ENCODE measurements around the gene DNAJB8.

The DNAJB8 gene

DNA sequence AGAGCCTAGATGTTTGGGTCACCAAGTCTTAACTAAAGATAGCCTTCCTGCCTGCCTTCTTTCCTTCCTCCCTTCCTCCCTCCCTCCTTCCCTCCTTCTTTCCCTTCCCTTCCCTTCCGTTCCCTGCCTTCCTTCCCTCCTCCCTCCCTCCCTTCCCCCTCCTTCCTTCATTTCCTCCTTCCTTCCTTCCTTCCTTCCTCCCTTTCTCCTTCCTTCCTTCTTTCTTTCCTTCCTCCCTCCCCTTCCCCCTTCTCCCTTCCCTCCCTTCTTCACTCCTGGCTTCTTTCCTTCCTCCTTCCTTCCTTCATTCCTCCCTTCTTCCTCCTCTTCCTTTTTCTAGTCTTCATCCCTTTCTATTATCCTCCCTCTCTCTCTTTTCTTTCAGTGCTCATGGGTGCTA is 2.0 kb downstream of the DNAJB8 start:
- no peak for DNase-seq (ENCODE audit: low read depth in 2 of 2)

DNA sequence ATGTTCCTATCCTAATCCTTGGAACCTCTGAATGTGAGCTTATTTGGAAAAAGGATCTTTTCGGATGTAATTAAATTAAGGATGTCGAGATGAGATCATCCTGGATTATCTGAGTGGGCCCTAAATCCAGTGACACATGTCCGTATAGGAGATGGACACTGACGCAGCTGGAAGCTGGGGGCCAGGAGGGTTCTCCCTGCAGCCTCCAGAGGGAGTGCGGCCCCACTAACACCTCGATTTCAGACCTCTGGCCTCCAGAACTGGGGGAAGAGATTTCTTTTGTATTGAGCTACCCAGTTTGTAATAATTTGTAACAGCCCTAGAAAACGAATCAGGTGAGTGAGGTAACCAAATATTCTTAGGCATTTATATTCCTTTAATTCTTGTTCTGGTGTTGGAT is 2.5 kb downstream of the DNAJB8 start:
- no peak for DNase-seq (ENCODE audit: low read depth in 2 of 2)

- no peak for DNase-seq (ENCODE audit: low read depth in 2 of 2)
These were observed 2.9 kb downstream of the DNAJB8 start for GRCh38 chr3:128463771-128464170.

- DNase-seq (ENCODE audit: low read depth in 2 of 2), result no peak
These were observed 3.3 kb downstream of the DNAJB8 start for GRCh38 chr3:128463354-128463753.

DNA sequence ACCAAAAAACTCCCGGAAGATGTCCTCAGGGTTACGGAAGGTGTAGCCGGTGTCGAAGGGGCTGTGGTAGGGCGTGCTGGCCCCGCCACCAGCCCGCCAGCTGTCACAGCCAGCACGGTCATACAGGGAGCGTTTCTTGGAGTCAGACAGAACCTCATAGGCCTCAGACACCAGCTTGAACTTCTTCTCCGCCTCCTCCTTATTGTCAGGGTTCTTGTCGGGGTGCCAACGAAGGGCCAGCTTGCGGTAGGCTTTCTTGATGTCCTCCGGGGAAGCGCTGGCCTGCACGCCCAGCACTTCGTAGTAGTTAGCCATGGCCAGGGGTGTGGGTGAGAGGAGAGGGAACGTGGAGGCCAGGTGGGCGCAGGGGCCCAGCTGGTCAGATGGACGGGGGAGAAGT is 3.8 kb downstream of the DNAJB8 start:
- DNase-seq (ENCODE audit: low read depth in 2 of 2), result no peak

DNA sequence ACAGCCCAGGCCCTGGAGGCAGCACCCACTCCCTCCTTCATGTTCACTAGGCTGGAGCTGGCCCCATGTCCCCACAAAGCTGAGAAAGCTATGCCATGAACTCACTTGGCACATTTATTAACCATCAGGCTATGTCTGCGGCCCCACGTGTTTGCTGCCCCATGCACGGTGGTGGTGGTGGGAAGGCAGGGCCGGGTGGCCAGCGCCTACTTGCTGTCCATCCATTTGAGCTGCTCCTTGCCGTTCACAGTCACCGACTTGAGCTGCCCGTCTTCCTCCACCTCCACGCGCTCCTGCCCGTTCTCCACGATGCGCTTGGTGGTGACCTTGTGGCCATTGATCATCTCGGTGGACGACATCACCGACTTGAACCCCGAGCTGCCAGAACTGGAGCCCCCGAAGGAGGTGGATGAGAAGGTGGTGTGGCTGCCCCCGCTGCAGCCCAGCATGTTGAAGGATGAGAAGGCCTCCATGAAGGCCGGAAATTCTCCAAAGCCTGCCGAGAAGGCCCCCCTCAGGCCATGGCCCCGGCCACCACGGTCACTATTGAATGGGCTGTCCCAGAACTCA is 4.3 kb downstream of the DNAJB8 start:
- DNase-seq (ENCODE audit: low read depth in 2 of 2), result no peak

DNA sequence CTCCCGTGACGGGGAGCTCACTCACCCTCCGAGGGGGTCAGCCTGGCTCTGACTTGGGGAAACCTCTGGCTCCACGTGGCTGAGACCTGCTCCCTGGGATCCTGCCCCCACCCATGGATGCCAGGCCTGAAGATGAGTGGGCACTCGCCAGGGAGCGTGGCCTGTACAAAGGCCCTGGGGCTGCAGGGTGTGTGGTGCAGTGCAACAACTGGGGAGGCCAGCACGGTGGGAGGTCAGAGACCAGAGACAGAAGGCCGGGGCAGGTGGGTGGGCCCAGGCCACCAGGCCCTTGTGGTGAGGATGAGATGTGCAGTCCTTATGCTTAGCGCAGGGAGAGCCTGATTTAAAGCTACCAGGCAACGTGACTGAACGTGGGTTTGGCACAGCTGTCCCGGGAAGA is 5.0 kb downstream of the DNAJB8 start:
- no peak for DNase-seq (ENCODE audit: low read depth in 2 of 2)

DNA sequence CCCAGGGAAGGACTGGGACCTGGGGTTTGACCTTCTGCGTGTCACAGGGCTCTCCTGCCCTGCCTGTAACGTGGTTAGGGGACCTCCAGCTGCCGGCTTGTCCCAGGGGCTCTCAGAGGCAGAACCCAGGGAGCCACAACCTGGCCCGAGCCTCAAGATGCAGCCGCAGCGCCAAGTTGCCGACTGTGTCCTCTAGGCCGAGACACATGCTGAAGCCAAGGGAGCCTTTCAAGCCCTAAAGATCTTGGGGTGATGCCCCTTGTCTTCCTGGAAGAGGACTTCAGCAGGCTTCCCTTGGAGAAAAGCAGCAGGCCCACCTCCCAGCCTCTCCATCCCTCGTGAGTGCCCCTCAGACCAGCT is 7.2 kb downstream of the DNAJB8 start:
- no peak for DNase-seq (ENCODE audit: low read depth in 2 of 2)

- no peak for DNase-seq (ENCODE audit: low read depth in 2 of 2)
These were observed 7.8 kb downstream of the DNAJB8 start for GRCh38 chr3:128458746-128459460.

DNA sequence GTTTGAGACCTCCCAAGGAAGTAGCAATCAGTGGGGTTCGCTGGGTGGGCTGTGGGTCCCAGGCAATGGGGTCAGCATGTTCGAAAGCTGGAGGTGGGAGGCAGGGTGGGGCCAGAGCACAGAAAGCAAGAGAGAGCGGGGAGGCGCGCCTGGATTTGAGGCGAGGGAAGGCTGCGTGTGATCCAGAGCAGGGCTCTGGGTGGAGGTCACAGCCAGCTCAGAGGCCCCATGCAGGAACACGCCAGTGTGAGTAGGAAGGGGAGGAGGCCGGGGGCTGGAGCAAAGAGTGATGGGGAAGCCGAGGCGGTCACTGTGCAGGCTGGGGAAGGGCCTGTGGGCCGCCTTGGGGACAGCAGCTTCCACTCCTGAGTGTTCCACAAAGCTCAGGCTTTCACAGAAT is 8.8 kb downstream of the DNAJB8 start:
- no peak for DNase-seq (ENCODE audit: low read depth in 2 of 2)

DNA sequence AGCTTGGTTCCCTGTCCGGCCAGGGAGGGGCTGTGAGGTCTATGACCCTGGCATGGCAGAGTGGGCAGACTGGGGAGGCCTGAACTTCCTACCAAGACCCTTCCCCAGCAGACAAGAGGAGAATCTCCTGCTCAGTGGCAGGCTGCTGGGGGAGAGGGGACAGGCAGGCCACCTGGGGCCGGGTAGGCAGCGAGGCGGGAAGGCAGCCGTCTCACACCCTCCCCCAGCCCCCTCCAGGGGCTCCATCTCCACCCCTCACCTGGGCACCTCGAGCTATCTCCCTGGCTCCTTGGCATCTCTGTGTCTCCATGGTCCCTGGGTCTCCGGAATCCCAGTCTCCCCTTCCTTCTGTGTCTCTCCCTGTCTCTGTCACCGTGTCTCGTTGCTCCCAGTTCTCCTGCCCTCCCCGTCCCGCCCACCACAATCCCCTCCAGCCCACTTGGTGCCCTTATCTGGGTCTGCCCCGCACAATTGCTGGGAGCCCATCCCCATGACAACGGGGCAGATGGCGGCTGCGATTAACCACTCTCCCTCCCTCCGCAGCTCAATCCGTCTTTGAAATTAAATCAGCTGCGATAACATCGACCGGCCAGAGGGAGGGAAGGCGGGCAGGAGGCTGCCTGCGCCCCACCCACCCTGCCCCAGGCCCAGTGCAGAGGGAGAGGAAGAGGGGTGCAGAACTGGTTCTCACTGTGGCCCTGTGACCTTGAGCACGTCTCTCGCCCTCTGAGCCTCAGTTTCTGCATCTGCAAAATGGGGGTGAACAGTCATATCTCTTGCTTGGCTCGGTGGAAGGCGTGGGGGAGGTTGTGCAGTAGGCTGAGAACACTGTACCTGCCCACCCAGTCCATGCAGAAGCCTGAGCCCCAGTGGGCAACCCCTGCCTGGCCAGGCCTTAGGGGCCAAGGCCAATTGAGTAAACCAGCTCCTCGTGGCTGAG is 9.6 kb downstream of the DNAJB8 start:
- no peak for DNase-seq (ENCODE audit: low read depth in 2 of 2)

GRCh38 chr3:128455786-128456748 is 10.6 kb downstream of the DNAJB8 start:
- no peak for DNase-seq (ENCODE audit: low read depth in 2 of 2)

DNA sequence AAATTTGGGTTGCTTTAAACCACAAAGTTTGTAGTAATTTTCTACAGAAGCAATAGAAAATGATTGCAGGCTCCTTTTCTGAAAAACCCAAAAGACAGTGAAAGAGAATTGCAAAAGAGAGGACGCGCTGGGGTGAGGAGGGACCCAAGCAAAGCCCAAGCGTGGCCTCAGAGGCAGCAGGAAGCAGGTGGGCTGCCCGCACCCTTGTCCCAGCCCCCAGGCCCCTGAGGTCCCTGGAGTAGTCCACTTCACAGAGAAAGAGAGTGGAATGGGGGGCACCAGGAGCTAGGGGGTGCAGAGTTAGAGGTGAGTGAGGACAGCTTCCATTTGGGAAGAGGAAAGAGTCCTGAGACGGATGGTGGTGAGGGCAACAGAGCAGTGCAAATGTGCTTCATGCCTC is 11.6 kb downstream of the DNAJB8 start:
- DNase-seq (ENCODE audit: low read depth in 2 of 2), result no peak

- DNase-seq (ENCODE audit: low read depth in 2 of 2), result no peak
These were observed 12.4 kb downstream of the DNAJB8 start for GRCh38 chr3:128454310-128454618.

GRCh38 chr3:128453501-128454309 is 13.0 kb downstream of the DNAJB8 start:
- no peak for DNase-seq (ENCODE audit: low read depth in 2 of 2)

GRCh38 chr3:128452678-128453275 is 13.9 kb downstream of the DNAJB8 start:
- no peak for DNase-seq (ENCODE audit: low read depth in 2 of 2)

DNA sequence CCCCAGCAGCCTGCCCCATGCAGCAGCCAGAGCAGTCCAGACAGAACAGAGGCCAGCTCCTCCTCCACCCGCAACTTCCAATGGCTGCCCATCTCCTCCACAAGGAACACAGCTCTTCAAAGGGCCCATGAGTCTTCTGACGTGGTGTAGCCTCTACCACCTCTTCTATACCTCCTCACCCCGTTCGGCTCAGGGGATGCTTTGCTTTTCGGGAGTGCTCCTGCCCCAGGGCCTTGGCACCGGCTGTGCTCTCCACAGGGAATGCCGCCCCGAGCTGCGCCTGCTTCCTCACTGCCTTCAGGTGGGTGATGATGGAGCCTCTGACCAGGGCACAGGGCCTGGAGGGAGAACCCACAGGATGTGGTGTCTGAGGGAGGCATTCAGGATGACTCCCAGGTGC is 14.6 kb downstream of the DNAJB8 start:
- DNase-seq (ENCODE audit: low read depth in 2 of 2), result no peak

GRCh38 chr3:128449111-128449638 is 17.5 kb downstream of the DNAJB8 start:
- DNase-seq (ENCODE audit: low read depth in 2 of 2), result no peak

- no peak for DNase-seq (ENCODE audit: low read depth in 2 of 2)
These were observed 18.2 kb downstream of the DNAJB8 start for GRCh38 chr3:128448491-128448890.

DNA sequence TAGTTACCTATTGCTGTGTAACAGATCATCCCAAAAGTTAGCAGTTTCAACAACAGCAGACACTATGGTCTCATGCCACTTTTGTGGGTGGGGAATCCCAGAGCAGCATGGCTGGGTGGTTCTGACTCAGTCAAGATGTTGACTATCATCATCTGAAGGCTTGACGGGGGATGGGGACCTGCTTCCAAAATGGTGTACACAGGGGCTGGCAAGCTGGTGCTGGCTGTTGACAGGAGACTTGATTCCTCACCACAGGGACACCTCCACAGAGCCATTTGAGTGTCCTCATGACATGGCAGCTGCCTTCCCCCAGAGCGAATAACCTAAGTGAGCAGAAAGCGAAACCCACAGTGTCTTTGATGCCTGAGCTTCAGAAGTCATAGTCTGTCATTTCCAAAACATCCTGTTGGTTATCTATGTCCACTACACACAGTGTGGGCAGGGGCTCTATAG is 19.1 kb downstream of the DNAJB8 start:
- DNase-seq (ENCODE audit: low read depth in 2 of 2), result no peak

Data from stimulated activated CD8-positive, alpha-beta memory T cell treated with anti-CD3 and anti-CD28 coated beads, Interleukin-7, amount 100 ng/mL, for 4 hours (primary cell).